MCF 10A (cell line): ENCODE data around the gene EHMT1. TPM values are rescaled to one million over a fixed set of nuclear protein-coding genes. Genes with fewer than 3 reads are reported as not detected.

Experiments used
- BruUV-seq: library from RNA; stranded (reverse); fragments of 400-500 nt; replicated peaks from 2 replicates; lab custom pipeline; 2021; lab: Mats Ljungman, UMichigan
- CTCF ChIA-PET: fragments of 300-600 bp; sonication (Branson Sonifier 250); formaldehyde crosslinking; extraction: SDS; loops from one replicate; lab custom pipeline; 2021; ENCODE audit warnings: antibody characterized with exemption, inconsistent platforms; lab: Yijun Ruan, JAX
- POLR2A ChIA-PET: fragments of 300-600, 350-650 bp; sonication (Branson Sonifier 250); formaldehyde crosslinking; extraction: SDS; loops from one replicate; lab custom pipeline; 2020; ENCODE audit warnings: antibody characterized with exemption, inconsistent platforms; lab: Yijun Ruan, JAX
- DNase-seq: peaks from one replicate; pipeline ENCODE4 v3.0.0-alpha.2; 2018; ENCODE audit not compliant: unreplicated experiment
- H3K27ac Mint-ChIP-seq: one replicate; pipeline ENCODE4 v1.8.0; 2022; ENCODE audit warnings: mild to moderate bottlenecking, low read depth, mixed read lengths; ENCODE audit not compliant: unreplicated experiment
- H3K27me3 Mint-ChIP-seq: one replicate; pipeline ENCODE4 v1.8.0; 2022; ENCODE audit warnings: mixed read lengths; ENCODE audit not compliant: insufficient read depth, unreplicated experiment
- H3K36me3 Mint-ChIP-seq: one replicate; pipeline ENCODE4 v1.8.0; 2022; ENCODE audit warnings: mild to moderate bottlenecking, moderate library complexity, mixed read lengths; ENCODE audit not compliant: insufficient read depth, unreplicated experiment
- H3K4me1 Mint-ChIP-seq: one replicate; pipeline ENCODE4 v1.8.0; 2022; ENCODE audit warnings: mixed read lengths; ENCODE audit not compliant: insufficient read depth, unreplicated experiment
- H3K4me3 Mint-ChIP-seq: one replicate; pipeline ENCODE4 v1.8.0; 2022; ENCODE audit warnings: mild to moderate bottlenecking, moderate library complexity, mixed read lengths; ENCODE audit not compliant: unreplicated experiment
- H3K9me3 Mint-ChIP-seq: one replicate; pipeline ENCODE4 v1.8.0; 2022; ENCODE audit warnings: mixed read lengths; ENCODE audit not compliant: unreplicated experiment
- intact Hi-C: fragments of 100-400 bp; cut with micrococcal nuclease; formaldehyde crosslinking; loops from 2 replicates; pipeline ENCODE4 v1.14.1; 2022
- total RNA-seq: library from RNA; stranded (reverse); gene quantifications from 2 replicates; pipeline ENCODE4 v1.2.3, GENCODE V29; 2022
- TF ChIP-seq, protein P1 (sequence below): fragments of 200-600 bp; IDR thresholded peaks from one replicate; pipeline ENCODE4 v1.8.0; 2022; ENCODE audit warnings: antibody characterized with exemption, mild to moderate bottlenecking; ENCODE audit not compliant: unreplicated experiment

The EHMT1 gene
- total RNA-seq, 1 experiment from 2014 or later, result 79.7 TPM

DNA sequence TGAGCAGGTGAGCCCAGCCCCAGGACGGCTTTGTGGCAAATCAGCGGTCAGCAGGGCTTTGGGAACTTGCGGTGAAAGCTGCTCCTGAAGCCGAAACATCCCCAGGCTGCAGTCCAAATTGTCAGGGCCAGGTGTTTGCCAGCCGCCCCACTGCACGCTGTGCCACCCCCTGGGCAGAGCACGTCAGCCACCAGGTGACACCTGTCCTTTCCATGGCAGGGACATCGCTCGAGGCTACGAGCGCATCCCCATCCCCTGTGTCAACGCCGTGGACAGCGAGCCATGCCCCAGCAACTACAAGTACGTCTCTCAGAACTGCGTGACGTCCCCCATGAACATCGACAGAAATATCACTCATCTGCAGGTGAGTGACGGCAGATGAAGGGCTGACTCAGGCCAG, 194.4 kb downstream of the EHMT1 start:
- Mint-ChIP-seq H3K27ac (no peak overlapping the region), H3K27me3 (no peaks in the 10 kb centered on the region), H3K9me3 (no peaks in the 10 kb centered on the region), H3K4me1 (no peaks in the 10 kb centered on the region), H3K4me3 (no peak overlapping the region), H3K36me3 (peaks cover 57% of the 10 kb centered on the region)
- no peak for DNase-seq
- intact Hi-C loops, result no loop called here
- TF ChIP-seq, protein P1, sequence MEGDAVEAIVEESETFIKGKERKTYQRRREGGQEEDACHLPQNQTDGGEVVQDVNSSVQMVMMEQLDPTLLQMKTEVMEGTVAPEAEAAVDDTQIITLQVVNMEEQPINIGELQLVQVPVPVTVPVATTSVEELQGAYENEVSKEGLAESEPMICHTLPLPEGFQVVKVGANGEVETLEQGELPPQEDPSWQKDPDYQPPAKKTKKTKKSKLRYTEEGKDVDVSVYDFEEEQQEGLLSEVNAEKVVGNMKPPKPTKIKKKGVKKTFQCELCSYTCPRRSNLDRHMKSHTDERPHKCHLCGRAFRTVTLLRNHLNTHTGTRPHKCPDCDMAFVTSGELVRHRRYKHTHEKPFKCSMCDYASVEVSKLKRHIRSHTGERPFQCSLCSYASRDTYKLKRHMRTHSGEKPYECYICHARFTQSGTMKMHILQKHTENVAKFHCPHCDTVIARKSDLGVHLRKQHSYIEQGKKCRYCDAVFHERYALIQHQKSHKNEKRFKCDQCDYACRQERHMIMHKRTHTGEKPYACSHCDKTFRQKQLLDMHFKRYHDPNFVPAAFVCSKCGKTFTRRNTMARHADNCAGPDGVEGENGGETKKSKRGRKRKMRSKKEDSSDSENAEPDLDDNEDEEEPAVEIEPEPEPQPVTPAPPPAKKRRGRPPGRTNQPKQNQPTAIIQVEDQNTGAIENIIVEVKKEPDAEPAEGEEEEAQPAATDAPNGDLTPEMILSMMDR, result no peak
- ChIA-PET POLR2A (no interaction called here), CTCF (no interaction called here)
- no TSS peak for BruUV-seq

DNA sequence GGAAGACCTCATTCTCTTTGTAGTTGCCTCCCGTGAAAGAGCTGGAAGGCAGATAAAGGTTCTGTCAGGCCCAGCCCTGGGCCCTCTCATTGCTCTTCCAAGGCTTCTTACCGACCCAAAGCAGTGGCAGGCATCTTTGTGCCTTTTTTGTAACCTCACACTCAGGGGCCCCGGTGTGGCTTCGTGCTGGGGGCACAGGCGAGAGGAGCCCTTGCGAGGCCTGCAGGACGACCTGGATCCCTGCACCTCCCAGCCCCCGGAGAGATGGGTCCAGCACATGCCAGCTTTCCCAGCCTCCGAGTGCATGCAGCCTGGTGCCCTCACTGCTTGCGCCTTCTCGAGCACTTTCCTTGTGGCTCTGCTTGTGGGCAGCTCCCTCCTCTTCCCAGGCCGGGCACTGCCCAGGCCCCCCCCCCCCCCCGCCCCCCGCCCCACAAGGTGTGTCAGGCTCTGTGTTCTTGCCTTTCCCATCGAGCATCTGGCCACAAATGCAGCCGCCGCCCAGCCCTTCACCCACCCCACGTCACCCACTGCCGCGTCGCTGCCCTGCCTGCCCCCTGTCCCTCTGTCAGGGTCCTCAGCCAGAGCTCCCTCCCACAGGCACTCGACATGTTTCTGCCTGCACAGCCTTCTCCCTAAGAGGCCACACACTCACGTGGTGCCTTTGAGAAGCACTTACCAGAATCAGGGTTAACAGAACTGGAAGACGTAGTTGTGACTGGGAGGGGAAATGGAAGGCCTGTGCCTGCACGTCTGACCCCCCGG, 195.0 kb downstream of the EHMT1 start:
- Mint-ChIP-seq H3K4me1 (no peaks in the 10 kb centered on the region), H3K27me3 (no peaks in the 10 kb centered on the region), H3K9me3 (no peaks in the 10 kb centered on the region), H3K36me3 (peaks cover 53% of the 10 kb centered on the region), H3K4me3 (no peak overlapping the region), H3K27ac (no peak overlapping the region)
- ChIA-PET POLR2A (no interaction called here), CTCF (no interaction called here)
- DNase-seq, result no peak
- TF ChIP-seq, protein P1, result no peak
- no TSS peak for BruUV-seq
- intact Hi-C loops, result no loop called here

DNA sequence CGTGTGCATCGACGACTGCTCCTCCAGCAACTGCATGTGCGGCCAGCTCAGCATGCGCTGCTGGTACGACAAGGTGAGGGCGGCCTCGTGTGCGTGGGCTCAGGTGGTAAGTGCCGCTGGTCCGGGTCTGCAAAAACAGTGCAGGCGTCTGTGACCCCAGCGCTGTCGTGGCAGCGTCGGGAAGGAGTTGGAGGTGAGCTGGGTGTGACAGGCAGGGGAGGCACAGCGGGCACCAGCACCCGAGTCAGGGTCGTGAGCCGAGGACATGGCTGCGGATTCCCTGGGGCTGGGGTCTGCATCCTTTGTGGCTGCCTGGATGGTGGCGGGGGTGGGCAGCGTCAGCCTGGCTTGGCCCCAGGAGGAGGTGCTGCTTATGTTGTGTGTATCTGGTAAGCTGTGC, 195.6 kb downstream of the EHMT1 start:
- no peak overlapping the region for H3K27ac Mint-ChIP-seq
- H3K27me3 Mint-ChIP-seq, result no peaks in the 10 kb centered on the region
- no peak overlapping the region for H3K4me3 Mint-ChIP-seq
- H3K36me3 Mint-ChIP-seq, result peaks cover 49% of the 10 kb centered on the region
- H3K4me1 Mint-ChIP-seq, result no peaks in the 10 kb centered on the region
- TF ChIP-seq, protein P1, result no peak
- CTCF ChIA-PET, result no interaction called here
- DNase-seq, result no peak
- POLR2A ChIA-PET, result no interaction called here
- intact Hi-C loops, result no loop called here
- no peaks in the 10 kb centered on the region for H3K9me3 Mint-ChIP-seq
- BruUV-seq, result no TSS peak

DNA sequence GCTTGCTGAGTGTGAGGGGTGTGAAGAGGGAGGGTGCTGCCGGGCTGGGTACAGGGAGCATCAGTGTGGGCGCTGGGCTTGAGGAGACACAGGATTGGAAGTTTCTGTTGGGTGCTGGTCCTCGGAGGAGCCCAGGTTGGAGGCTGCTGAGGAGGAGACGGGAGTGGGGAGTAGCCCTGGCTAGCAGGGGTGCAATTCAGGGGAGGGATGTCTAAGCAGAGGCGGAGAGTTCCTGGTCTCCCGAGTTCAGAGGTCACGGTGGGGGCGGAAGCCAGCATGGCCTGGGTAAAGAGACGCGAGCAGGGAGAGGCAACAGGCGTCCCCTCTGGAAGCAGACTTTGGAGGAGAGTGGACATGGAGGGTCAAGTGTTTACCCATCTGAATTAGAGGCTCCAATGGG, 196.0 kb downstream of the EHMT1 start:
- no peak for DNase-seq
- TF ChIP-seq, protein P1, result no peak
- no TSS peak for BruUV-seq
- no peak overlapping the region for H3K27ac Mint-ChIP-seq
- no peaks in the 10 kb centered on the region for H3K27me3 Mint-ChIP-seq
- no peaks in the 10 kb centered on the region for H3K4me1 Mint-ChIP-seq
- intact Hi-C loops, result no loop called here
- POLR2A ChIA-PET, result no interaction called here
- no peak overlapping the region for H3K4me3 Mint-ChIP-seq
- CTCF ChIA-PET, result no interaction called here
- H3K9me3 Mint-ChIP-seq, result no peaks in the 10 kb centered on the region
- H3K36me3 Mint-ChIP-seq, result peaks cover 49% of the 10 kb centered on the region
